SK-N-SH treated with all-trans-retinoic acid at 6 μM for 48 hours (cell line): ENCODE results near the gene BCORL1.

ENCODE experiments used
- ATAC-seq: fragments of 200-7000 bp; cut with Tn5 transposase; 3 replicates; pipeline ENCODE4 v1.9.1; 2020; ENCODE audit warnings: mild to moderate bottlenecking, moderate library complexity
- ARNTL ChIP-seq: fragments of 450-650 bp; formaldehyde crosslinking; IDR thresholded peaks from 2 replicates; pipeline ENCODE4 v1.5.0; 2020; ENCODE audit warnings: low read depth, mild to moderate bottlenecking, moderate library complexity, borderline replicate concordance
- BACH2 ChIP-seq: fragments of 250-450 bp; sonication (Bioruptor Pico); IDR thresholded peaks from 2 replicates; pipeline ENCODE4 v1.9.0; 2021; ENCODE audit warnings: mild to moderate bottlenecking, borderline replicate concordance
- CREB5 ChIP-seq: fragments of 250-450 bp; sonication (Bioruptor Pico); IDR thresholded peaks from 2 replicates; pipeline ENCODE4 v1.5.1; 2020; ENCODE audit warnings: low read depth, mild to moderate bottlenecking, moderate library complexity
- CSDC2 ChIP-seq: fragments of 250-450 bp; sonication (Bioruptor Pico); IDR thresholded peaks from 2 replicates; pipeline ENCODE4 v1.5.0; 2020; ENCODE audit warnings: mild to moderate bottlenecking, moderate library complexity
- CSRNP3 ChIP-seq: fragments of 250-450 bp; sonication (Bioruptor Pico); IDR thresholded peaks from 2 replicates; pipeline ENCODE4 v1.5.1; 2021; ENCODE audit warnings: mild to moderate bottlenecking, moderate library complexity
- ESRRG ChIP-seq: fragments of 250-450 bp; sonication (Bioruptor Pico); IDR thresholded peaks from 2 replicates; pipeline ENCODE4 v1.6.1; 2021; ENCODE audit warnings: mild to moderate bottlenecking
- GLIS3 ChIP-seq: fragments of 250-450 bp; sonication (Bioruptor Pico); IDR thresholded peaks from 2 replicates; pipeline ENCODE4 v1.5.0; 2020; ENCODE audit warnings: mild to moderate bottlenecking, moderate library complexity
- ISL1 ChIP-seq: fragments of 250-450 bp; sonication (Bioruptor Pico); IDR thresholded peaks from 2 replicates; pipeline ENCODE4 v2.1.2; 2022; ENCODE audit warnings: mild to moderate bottlenecking, moderate library complexity
- OSR1 ChIP-seq: fragments of 250-450 bp; sonication (Bioruptor Pico); IDR thresholded peaks from 2 replicates; pipeline ENCODE4 v1.8.0; 2022; ENCODE audit warnings: moderate library complexity, mild to moderate bottlenecking, inconsistent platforms
- POU6F1 ChIP-seq: fragments of 250-450 bp; sonication (Bioruptor Pico); IDR thresholded peaks from 2 replicates; pipeline ENCODE4 v1.8.0; 2021; ENCODE audit warnings: low read depth, mild to moderate bottlenecking, moderate library complexity, borderline replicate concordance
- PPARA ChIP-seq: fragments of 250-450 bp; sonication (Bioruptor Pico); IDR thresholded peaks from 2 replicates; pipeline ENCODE4 v1.5.0; 2020; ENCODE audit warnings: mild to moderate bottlenecking, borderline replicate concordance
- RARB ChIP-seq: fragments of 250-450 bp; sonication (Bioruptor Pico); IDR thresholded peaks from 2 replicates; pipeline ENCODE4 v1.8.0; 2021; ENCODE audit warnings: mild to moderate bottlenecking, moderate library complexity
- SNAI2 ChIP-seq: fragments of 250-450 bp; sonication (Bioruptor Pico); IDR thresholded peaks from 2 replicates; pipeline ENCODE4 v1.5.0; 2020; ENCODE audit warnings: mild to moderate bottlenecking, moderate library complexity
- TCF4 ChIP-seq: fragments of 250-450 bp; sonication (Bioruptor Pico); IDR thresholded peaks from 2 replicates; pipeline ENCODE4 v1.8.0; 2021; ENCODE audit warnings: mild to moderate bottlenecking, moderate library complexity, borderline replicate concordance
- TOX ChIP-seq: fragments of 250-450 bp; sonication (Bioruptor Pico); IDR thresholded peaks from 2 replicates; pipeline ENCODE4 v1.8.0; 2021; ENCODE audit warnings: mild to moderate bottlenecking, moderate library complexity, borderline replicate concordance
- TSHZ2 ChIP-seq: fragments of 250-450 bp; sonication (Bioruptor Pico); IDR thresholded peaks from 2 replicates; pipeline ENCODE4 v1.5.0; 2020; ENCODE audit warnings: mild to moderate bottlenecking, moderate library complexity
- ZC3H10 ChIP-seq: fragments of 250-450 bp; sonication (Bioruptor Pico); IDR thresholded peaks from 2 replicates; pipeline ENCODE4 v1.5.1; 2021; ENCODE audit warnings: mild to moderate bottlenecking, moderate library complexity
- ZFP3 ChIP-seq: fragments of 250-450 bp; sonication (Bioruptor Pico); IDR thresholded peaks from 2 replicates; pipeline ENCODE4 v1.5.0; 2020; ENCODE audit warnings: mild to moderate bottlenecking, moderate library complexity
- ZFP30 ChIP-seq: fragments of 450-650 bp; formaldehyde crosslinking; IDR thresholded peaks from 2 replicates; pipeline ENCODE4 v1.5.0; 2022; ENCODE audit warnings: mild to moderate bottlenecking, moderate library complexity
- ZNF565 ChIP-seq: fragments of 450-650 bp; formaldehyde crosslinking; conservative IDR thresholded peaks from 2 replicates; pipeline ENCODE4 v1.5.0; 2020; ENCODE audit warnings: low read depth, mild to moderate bottlenecking, moderate library complexity
- ZNF70 ChIP-seq: fragments of 450-650 bp; formaldehyde crosslinking; IDR thresholded peaks from 2 replicates; pipeline ENCODE4 v1.5.0; 2020; ENCODE audit warnings: mild to moderate bottlenecking, moderate library complexity
- ZNF8 ChIP-seq: fragments of 450-650 bp; formaldehyde crosslinking; IDR thresholded peaks from 2 replicates; pipeline ENCODE4 v1.5.0; 2020; ENCODE audit warnings: mild to moderate bottlenecking, moderate library complexity

Gene BCORL1

GRCh38 chrX:129996120-129996519 is 13.7 kb downstream of the BCORL1 start:
- no peak for TF ChIP-seq CSDC2 (CRISPR knock-in tag)
- no peak for TF ChIP-seq ISL1 (CRISPR knock-in tag)
- TF ChIP-seq RARB (CRISPR knock-in tag) = no peak
- TF ChIP-seq OSR1 (CRISPR knock-in tag) = no peak
- no peak for TF ChIP-seq POU6F1 (CRISPR knock-in tag)
- no peak for TF ChIP-seq PPARA (CRISPR knock-in tag)
- TF ChIP-seq ZNF70 (CRISPR knock-in tag) = no peak
- peak; percentile 83 for ATAC-seq

- TF ChIP-seq ZFP30 (no peak), TSHZ2 (no peak), ZFP3 (CRISPR knock-in tag) (no peak), TOX (no peak), SNAI2 (CRISPR knock-in tag) (no peak)
These were observed 14.7 kb downstream of the BCORL1 start for GRCh38 chrX:129997086-129997485.

GRCh38 chrX:129998021-129998420 is 15.6 kb downstream of the BCORL1 start:
- TF ChIP-seq TSHZ2 (no peak), TOX (no peak), ZNF565 (CRISPR knock-in tag) (no peak), CREB5 (CRISPR knock-in tag) (no peak), ARNTL (CRISPR knock-in tag) (no peak), CSRNP3 (CRISPR knock-in tag) (no peak), SNAI2 (CRISPR knock-in tag) (no peak), TCF4 (CRISPR knock-in tag) (no peak), BACH2 (no peak), CSDC2 (CRISPR knock-in tag) (no peak), GLIS3 (CRISPR knock-in tag) (no peak), OSR1 (CRISPR knock-in tag) (no peak), ZC3H10 (CRISPR knock-in tag) (no peak), ZNF70 (CRISPR knock-in tag) (no peak), ESRRG (CRISPR knock-in tag) (no peak), ZNF8 (CRISPR knock-in tag) (no peak), ZFP30 (no peak), ZFP3 (CRISPR knock-in tag) (no peak)
- no peak for ATAC-seq

More at GRCh38 chrX:129997086-129997485, 14.7 kb downstream of the BCORL1 start:
- ATAC-seq = no peak
